Caco-2 (cell line): Measurements from ENCODE around the gene DLGAP3. TPM values are rescaled to one million over a fixed set of nuclear protein-coding genes. Genes with fewer than 3 reads are reported as not detected.

Experiments used
- BruUV-seq: library from RNA; stranded (reverse); fragments of 400-500 nt; replicated peaks from 2 replicates; lab custom pipeline; 2021; lab: Mats Ljungman, UMichigan
- CTCF ChIA-PET: fragments of 300-600 bp; sonication (Branson Sonifier 250); formaldehyde crosslinking; loops from one replicate; lab custom pipeline; 2022; ENCODE audit warnings: antibody characterized with exemption; lab: Charles Lee
- POLR2A ChIA-PET: fragments of 300-600 bp; sonication (Branson Sonifier 250); formaldehyde crosslinking; loops from one replicate; lab custom pipeline; 2022; ENCODE audit warnings: antibody characterized with exemption; lab: Charles Lee
- DNase-seq, 2 experiments: peaks; one replicate each; pipeline versions ENCODE4 v3.0.0 to v3.0.0-alpha.2; 2020 to 2022
- H3K27me3 ChIP-seq: replicated peaks from 2 replicates; pipeline ENCODE4 v1.6.0; 2011; ENCODE audit warnings: low read length; ENCODE audit not compliant: control insufficient read depth, insufficient read depth
- H3K36me3 ChIP-seq: 2 replicates; pipeline ENCODE4 v1.5.1; 2011; ENCODE audit warnings: low read length; ENCODE audit not compliant: control insufficient read depth, insufficient read depth
- H3K4me1 ChIP-seq: fragments of 250-450 bp; sonication (Bioruptor Pico); 2 replicates; pipeline ENCODE4 v1.5.1; 2020; ENCODE audit warnings: mild to moderate bottlenecking
- H3K4me3 ChIP-seq: 2 replicates; pipeline ENCODE4 v1.5.1; 2011; ENCODE audit warnings: low read depth, mild to moderate bottlenecking, control low read depth, low read length
- H3K9me3 ChIP-seq: fragments of 250-450 bp; sonication (Bioruptor Pico); 2 replicates; pipeline ENCODE4 v1.5.1; 2020; ENCODE audit warnings: mild to moderate bottlenecking, moderate library complexity
- H3K27ac Mint-ChIP-seq: one replicate; pipeline ENCODE4 v1.8.0; 2022; ENCODE audit warnings: mixed read lengths; ENCODE audit not compliant: unreplicated experiment
- H3K27me3 Mint-ChIP-seq: one replicate; pipeline ENCODE4 v1.8.0; 2022; ENCODE audit warnings: mixed read lengths; ENCODE audit not compliant: insufficient read depth, unreplicated experiment
- H3K36me3 Mint-ChIP-seq: one replicate; pipeline ENCODE4 v1.8.0; 2022; ENCODE audit warnings: mild to moderate bottlenecking, mixed read lengths; ENCODE audit not compliant: insufficient read depth, unreplicated experiment
- H3K4me1 Mint-ChIP-seq: one replicate; pipeline ENCODE4 v1.8.0; 2022; ENCODE audit warnings: low read depth, mixed read lengths; ENCODE audit not compliant: unreplicated experiment
- H3K4me3 Mint-ChIP-seq: one replicate; pipeline ENCODE4 v1.8.0; 2022; ENCODE audit warnings: mild to moderate bottlenecking, moderate library complexity, mixed read lengths; ENCODE audit not compliant: unreplicated experiment
- H3K9me3 Mint-ChIP-seq: one replicate; pipeline ENCODE4 v1.8.0; 2022; ENCODE audit warnings: mixed read lengths; ENCODE audit not compliant: unreplicated experiment
- intact Hi-C: fragments of 100-400 bp; cut with micrococcal nuclease; formaldehyde crosslinking; loops from one replicate; pipeline ENCODE4 v1.10.0; 2022; ENCODE audit not compliant: unreplicated experiment
- total RNA-seq: library from RNA; stranded (reverse); gene quantifications from 2 replicates; pipeline ENCODE4 v1.2.3, GENCODE V29; 2022
- TF ChIP-seq, protein P1 (sequence below), 2 experiments: fragments of 200-600 bp in 1 of 2; IDR thresholded peaks; 1 replicate in 1 of 2; 2 replicates in 1 of 2; pipeline versions ENCODE4 v1.5.1 to v1.8.0; 2011 to 2022; ENCODE audit warnings: antibody characterized with exemption in 1 of 2, control low read depth in 1 of 2, inconsistent platforms in 1 of 2, low read depth in 1 of 2, low read length in 1 of 2, mild to moderate bottlenecking in 1 of 2, moderate library complexity in 1 of 2; ENCODE audit not compliant: insufficient read depth in 1 of 2, severe bottlenecking in 1 of 2, unreplicated experiment in 1 of 2

DLGAP3 gene
- total RNA-seq, 1 experiment from 2014 or later: 0.16 TPM

DNA sequence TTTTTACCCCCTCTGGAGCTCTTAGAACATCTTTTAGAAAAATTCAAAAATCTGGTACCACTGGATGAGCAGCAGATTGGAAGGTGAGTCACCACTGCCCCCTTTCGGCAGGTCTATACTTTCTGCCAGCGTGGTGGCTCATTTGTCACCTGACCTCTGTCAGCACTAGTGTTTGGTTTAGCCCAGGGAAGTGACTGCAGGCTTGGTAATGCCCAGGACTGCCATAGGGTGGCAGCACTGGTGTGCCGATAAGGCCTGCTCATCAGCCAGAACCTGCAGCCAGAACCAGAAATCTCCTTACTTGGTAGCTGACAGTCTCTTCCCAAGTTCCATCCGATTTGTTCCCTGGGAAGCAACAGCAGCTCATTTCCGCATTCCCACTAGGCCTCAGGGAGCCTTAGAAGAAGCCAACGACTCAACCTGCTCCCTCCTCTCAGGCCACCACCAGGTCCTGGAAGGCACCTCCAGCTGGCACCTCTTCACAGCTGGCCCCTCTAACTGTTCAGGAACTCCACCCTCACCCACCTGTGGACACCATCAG lies 76.7 kb downstream of the DLGAP3 start:
- BruUV-seq: no TSS peak
- Mint-ChIP-seq H3K27ac (no peak overlapping the region), H3K36me3 (peaks cover 6% of the 10 kb centered on the region), H3K4me1 (no peaks in the 10 kb centered on the region), H3K4me3 (no peak overlapping the region), H3K9me3 (no peaks in the 10 kb centered on the region), H3K27me3 (no peaks in the 10 kb centered on the region)
- Histone ChIP-seq H3K4me3 (no peak overlapping the region), H3K36me3 (no peaks in the 10 kb centered on the region), H3K27me3 (no peaks in the 10 kb centered on the region), H3K4me1 (no peaks in the 10 kb centered on the region), H3K9me3 (no peaks in the 10 kb centered on the region)
- POLR2A ChIA-PET: no interaction called here
- TF ChIP-seq, protein P1, sequence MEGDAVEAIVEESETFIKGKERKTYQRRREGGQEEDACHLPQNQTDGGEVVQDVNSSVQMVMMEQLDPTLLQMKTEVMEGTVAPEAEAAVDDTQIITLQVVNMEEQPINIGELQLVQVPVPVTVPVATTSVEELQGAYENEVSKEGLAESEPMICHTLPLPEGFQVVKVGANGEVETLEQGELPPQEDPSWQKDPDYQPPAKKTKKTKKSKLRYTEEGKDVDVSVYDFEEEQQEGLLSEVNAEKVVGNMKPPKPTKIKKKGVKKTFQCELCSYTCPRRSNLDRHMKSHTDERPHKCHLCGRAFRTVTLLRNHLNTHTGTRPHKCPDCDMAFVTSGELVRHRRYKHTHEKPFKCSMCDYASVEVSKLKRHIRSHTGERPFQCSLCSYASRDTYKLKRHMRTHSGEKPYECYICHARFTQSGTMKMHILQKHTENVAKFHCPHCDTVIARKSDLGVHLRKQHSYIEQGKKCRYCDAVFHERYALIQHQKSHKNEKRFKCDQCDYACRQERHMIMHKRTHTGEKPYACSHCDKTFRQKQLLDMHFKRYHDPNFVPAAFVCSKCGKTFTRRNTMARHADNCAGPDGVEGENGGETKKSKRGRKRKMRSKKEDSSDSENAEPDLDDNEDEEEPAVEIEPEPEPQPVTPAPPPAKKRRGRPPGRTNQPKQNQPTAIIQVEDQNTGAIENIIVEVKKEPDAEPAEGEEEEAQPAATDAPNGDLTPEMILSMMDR (IDR thresholded peaks at IDR 0.05; ENCODE audit: insufficient read depth in 1 of 2, low read depth in 1 of 2, low read length in 1 of 2, severe bottlenecking in 1 of 2, unreplicated experiment in 1 of 2): peak; percentile 61 to 74
- CTCF ChIA-PET: interaction anchor here (0.7 to 1.7 kb wide), 8 partner anchors 8 to 66 kb away, joined by 3 to 16 read pairs (median 4); no protein-coding TSS in a partner anchor
- peak; percentile 88 to 89 for DNase-seq
- intact Hi-C loops: loop anchor here (1.0 kb wide), 1 partner anchor 66 kb away; no protein-coding TSS in a partner anchor

DNA sequence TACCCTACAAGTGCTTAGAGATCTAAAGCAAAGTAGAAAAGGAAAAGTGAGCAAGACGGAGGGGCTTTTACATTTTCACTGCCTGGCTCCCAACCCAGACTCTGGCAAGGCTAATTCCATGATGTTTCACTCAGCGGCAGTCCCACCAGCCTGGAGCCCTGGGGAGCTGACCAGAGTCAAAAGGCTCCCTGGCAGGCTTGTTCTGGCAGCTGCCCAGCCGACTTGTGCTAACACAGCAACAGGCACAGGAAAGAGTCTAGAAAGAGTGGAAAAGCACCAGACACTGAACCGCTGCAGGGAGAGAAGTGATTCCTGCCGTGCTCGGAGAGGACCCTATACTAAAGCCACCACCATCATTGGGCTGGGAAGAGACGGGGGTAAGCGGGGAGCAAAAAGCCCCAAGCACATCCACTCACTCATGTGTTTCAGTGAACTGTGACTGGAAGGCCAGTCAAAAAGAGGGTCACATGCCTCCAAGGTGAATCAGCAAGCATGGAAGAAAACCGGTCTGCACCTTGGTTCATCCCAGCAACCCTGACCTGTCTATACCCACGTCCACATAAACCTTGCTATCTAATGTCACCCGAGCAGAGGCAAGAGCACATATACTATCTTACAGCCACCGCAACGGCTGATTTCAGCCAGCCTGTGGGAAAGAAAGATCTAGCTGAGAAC lies 77.9 kb downstream of the DLGAP3 start:
- DNase-seq: no peak
- intact Hi-C loops: loop anchor here (1.0 kb wide), 1 partner anchor 65 kb away; no protein-coding TSS in a partner anchor
- H3K9me3 ChIP-seq: no peaks in the 10 kb centered on the region
- Mint-ChIP-seq H3K4me3 (no peak overlapping the region), H3K9me3 (no peaks in the 10 kb centered on the region), H3K4me1 (no peaks in the 10 kb centered on the region), H3K27me3 (no peaks in the 10 kb centered on the region), H3K36me3 (peaks cover 6% of the 10 kb centered on the region), H3K27ac (no peak overlapping the region)
- no peaks in the 10 kb centered on the region for H3K36me3 ChIP-seq
- no peaks in the 10 kb centered on the region for H3K27me3 ChIP-seq
- ChIA-PET POLR2A (no interaction called here), CTCF (no interaction called here)
- no peak overlapping the region for H3K4me3 ChIP-seq
- TF ChIP-seq, protein P1 (IDR thresholded peaks at IDR 0.05; ENCODE audit: insufficient read depth in 1 of 2, low read depth in 1 of 2, low read length in 1 of 2, severe bottlenecking in 1 of 2, unreplicated experiment in 1 of 2): no peak
- BruUV-seq: no TSS peak
- no peaks in the 10 kb centered on the region for H3K4me1 ChIP-seq

DNA sequence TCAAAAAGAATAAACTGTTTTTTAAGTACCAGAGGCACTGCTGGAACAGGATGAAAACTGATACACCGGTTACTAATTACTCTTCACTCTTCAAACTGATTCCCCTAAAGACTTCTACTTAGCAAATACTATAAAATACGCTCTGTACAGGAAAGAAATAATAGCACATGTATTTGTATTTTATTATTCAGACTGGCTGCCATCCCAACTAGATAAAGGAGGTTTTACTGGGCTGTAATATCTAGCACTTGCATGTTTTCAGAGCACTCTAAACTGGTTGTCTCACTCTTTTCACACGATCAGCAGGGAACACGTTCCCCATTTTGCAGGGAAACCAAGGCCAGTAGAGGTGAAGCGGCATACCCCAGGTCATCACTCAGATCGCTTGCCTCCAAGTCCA lies 79.1 kb downstream of the DLGAP3 start:
- CTCF ChIA-PET: no interaction called here
- H3K9me3 ChIP-seq: no peaks in the 10 kb centered on the region
- no TSS peak for BruUV-seq
- POLR2A ChIA-PET: no interaction called here
- Mint-ChIP-seq H3K27ac (no peak overlapping the region), H3K4me1 (no peaks in the 10 kb centered on the region), H3K36me3 (peaks cover 6% of the 10 kb centered on the region), H3K4me3 (no peak overlapping the region), H3K9me3 (no peaks in the 10 kb centered on the region), H3K27me3 (no peaks in the 10 kb centered on the region)
- H3K27me3 ChIP-seq: no peaks in the 10 kb centered on the region
- intact Hi-C loops: no loop called here
- H3K4me1 ChIP-seq: no peaks in the 10 kb centered on the region
- TF ChIP-seq, protein P1 (IDR thresholded peaks at IDR 0.05; ENCODE audit: insufficient read depth in 1 of 2, low read depth in 1 of 2, low read length in 1 of 2, severe bottlenecking in 1 of 2, unreplicated experiment in 1 of 2): no peak
- no peak overlapping the region for H3K4me3 ChIP-seq
- no peak for DNase-seq
- no peaks in the 10 kb centered on the region for H3K36me3 ChIP-seq
